ENCODE results near the gene ZNF384.

Gene ZNF384

GRCh38 chr12:6688999-6689882 is at the start of gene ZNF384:
TSS of gene ZNF384 (minus strand) at chr12:6689375. CDS start at chr12:6679520, 9,855 bp downstream.
- TF ChIP-seq REST (IDR thresholded peaks at IDR 0.05; ENCODE audit: low read depth): no peak
- TF ChIP-seq EP300 (IDR thresholded peaks at IDR 0.05; ENCODE audit: borderline replicate concordance): peak; percentile 43; the same call in 1 of the 2 replicates
- TF ChIP-seq TEAD4 (IDR thresholded peaks at IDR 0.05): peak; percentile 61; the same call in 1 of the 2 replicates
- no peak for TF ChIP-seq ZBTB7A (IDR thresholded peaks at IDR 0.05; ENCODE audit: low read depth)
- TF ChIP-seq NFIC (IDR thresholded peaks at IDR 0.05): 0 out of 2 replicates have a peak, but pooled peaks have one; percentile 18
- TF ChIP-seq RAD21 (IDR thresholded peaks at IDR 0.05; ENCODE audit: low read depth): no peak
- peak; percentile 82 for TF ChIP-seq TAF1 (IDR thresholded peaks at IDR 0.05; ENCODE audit: low read depth)
- TF ChIP-seq EGR1 (IDR thresholded peaks at IDR 0.05): peak; percentile 58
- TF ChIP-seq FOXM1 (IDR thresholded peaks at IDR 0.05; ENCODE audit: borderline replicate concordance, low read depth): peak; percentile 48; the same call in 1 of the 2 replicates
- peak; percentile 86 for TF ChIP-seq MAX (IDR thresholded peaks at IDR 0.05)
- TF ChIP-seq USF1 (IDR thresholded peaks at IDR 0.05): peak; percentile 34
- peak; percentile 20; the same call in 1 of the 2 replicates for TF ChIP-seq CEBPB (IDR thresholded peaks at IDR 0.05)
- peak; percentile 80 for TF ChIP-seq TCF12 (IDR thresholded peaks at IDR 0.05; ENCODE audit: low read depth)
- TF ChIP-seq YY1 (IDR thresholded peaks at IDR 0.05; ENCODE audit: low read depth): peak; percentile 87
- TF ChIP-seq CREB1 (IDR thresholded peaks at IDR 0.05; ENCODE audit: low read depth): peak; percentile 99

- TF ChIP-seq TEAD4 (IDR thresholded peaks at IDR 0.05) (no peak), TAF1 (IDR thresholded peaks at IDR 0.05; ENCODE audit: low read depth) (no peak), NFIC (IDR thresholded peaks at IDR 0.05) (no peak), CREB1 (IDR thresholded peaks at IDR 0.05; ENCODE audit: low read depth) (no peak), RAD21 (IDR thresholded peaks at IDR 0.05; ENCODE audit: low read depth) (no peak), USF1 (IDR thresholded peaks at IDR 0.05) (no peak), ZBTB7A (IDR thresholded peaks at IDR 0.05; ENCODE audit: low read depth) (no peak), REST (IDR thresholded peaks at IDR 0.05; ENCODE audit: low read depth) (no peak), FOXM1 (IDR thresholded peaks at IDR 0.05; ENCODE audit: borderline replicate concordance, low read depth) (no peak), EP300 (IDR thresholded peaks at IDR 0.05; ENCODE audit: borderline replicate concordance) (no peak), YY1 (IDR thresholded peaks at IDR 0.05; ENCODE audit: low read depth) (no peak), MAX (IDR thresholded peaks at IDR 0.05) (no peak), TCF12 (IDR thresholded peaks at IDR 0.05; ENCODE audit: low read depth) (no peak), CEBPB (IDR thresholded peaks at IDR 0.05) (no peak), EGR1 (IDR thresholded peaks at IDR 0.05) (no peak)
These were observed 47.6 kb upstream of the ZNF384 start for GRCh38 chr12:6736754-6737153.

GRCh38 chr12:6735448-6736191 is 46.4 kb upstream of the ZNF384 start:
- TF ChIP-seq NFIC (IDR thresholded peaks at IDR 0.05) (0 out of 2 replicates have a peak, but pooled peaks have one; percentile 11), ZBTB7A (IDR thresholded peaks at IDR 0.05; ENCODE audit: low read depth) (no peak), RAD21 (IDR thresholded peaks at IDR 0.05; ENCODE audit: low read depth) (peak; percentile 86)

- TF ChIP-seq TAF1 (IDR thresholded peaks at IDR 0.05; ENCODE audit: low read depth) (no peak), CEBPB (IDR thresholded peaks at IDR 0.05) (no peak), RAD21 (IDR thresholded peaks at IDR 0.05; ENCODE audit: low read depth) (no peak), USF1 (IDR thresholded peaks at IDR 0.05) (no peak), EP300 (IDR thresholded peaks at IDR 0.05; ENCODE audit: borderline replicate concordance) (no peak), TEAD4 (IDR thresholded peaks at IDR 0.05) (no peak), REST (IDR thresholded peaks at IDR 0.05; ENCODE audit: low read depth) (no peak), MAX (IDR thresholded peaks at IDR 0.05) (no peak), FOXM1 (IDR thresholded peaks at IDR 0.05; ENCODE audit: borderline replicate concordance, low read depth) (no peak), EGR1 (IDR thresholded peaks at IDR 0.05) (no peak), NFIC (IDR thresholded peaks at IDR 0.05) (no peak)
These were observed 45.6 kb upstream of the ZNF384 start for GRCh38 chr12:6734506-6735387.

Measured in Ishikawa (cell line).